Dermis blood vessel endothelial cell (primary cell): ENCODE measurements around the gene UBE2L6. TPM values are rescaled to one million over a fixed set of nuclear protein-coding genes. Genes with fewer than 3 reads are reported as not detected.
A peak's percentile ranks its signal among the peaks of the same experiment; 100 is the strongest.
"Not testable (repeated sequence)": the region's sequence is repeated elsewhere in the genome, so short reads cannot be mapped to it uniquely, and the experiment has no call there.

ENCODE experiments used
- DNase-seq: peaks from one replicate; pipeline ENCODE4 v3.0.0; 2010
- total RNA-seq: library from RNA; depleted of rRNA; stranded (reverse); fragments of >200 nt; gene quantifications from 2 replicates; pipeline ENCODE4 v1.2.3, GENCODE V29; 2014

UBE2L6 gene
- total RNA-seq, 1 donor from 2014 or later, result 41.5 TPM

DNA sequence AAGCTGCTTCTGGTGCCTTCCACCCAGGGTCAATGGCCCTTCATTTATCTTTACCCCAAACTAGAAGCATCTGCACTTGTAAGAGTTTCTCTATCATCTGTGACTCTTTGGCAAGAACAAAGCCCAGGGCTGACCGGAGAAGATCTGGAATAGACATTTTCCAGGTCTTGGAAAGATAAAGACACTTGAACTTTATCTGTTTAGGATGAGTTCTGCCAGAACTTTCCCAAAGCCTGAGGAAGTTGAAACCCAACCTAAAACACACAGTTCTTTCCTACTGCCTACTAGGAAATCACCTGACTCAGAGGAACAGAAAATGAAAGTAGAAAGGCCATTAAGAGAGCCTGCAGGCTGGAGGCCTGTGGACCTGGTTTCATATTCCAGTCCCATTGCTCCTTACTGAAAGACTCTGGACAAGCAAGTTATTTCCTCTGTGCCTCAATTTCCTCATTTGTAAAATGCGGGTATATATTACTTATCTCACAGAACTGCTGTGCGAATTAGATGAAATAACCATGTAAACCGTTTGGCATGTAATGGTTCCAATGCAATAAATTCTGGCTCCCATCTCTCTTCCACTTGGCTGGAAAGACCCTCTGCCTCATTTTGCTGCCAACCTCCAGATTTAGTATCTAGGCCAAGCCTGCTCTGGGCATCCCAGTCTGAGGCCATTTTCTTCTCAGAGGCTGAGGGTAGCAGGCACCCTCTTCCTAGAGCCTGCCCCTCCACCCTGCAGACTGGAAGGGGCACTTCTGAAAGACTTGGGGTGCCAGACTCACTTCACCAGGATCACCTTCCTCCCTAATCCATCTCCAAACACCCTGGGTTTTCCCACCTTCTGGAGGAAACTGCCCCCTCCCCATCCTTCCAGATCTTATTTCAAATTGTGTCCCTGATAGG lies 1.2 kb downstream of the UBE2L6 start:
- DNase-seq, result peak; percentile 62

DNA sequence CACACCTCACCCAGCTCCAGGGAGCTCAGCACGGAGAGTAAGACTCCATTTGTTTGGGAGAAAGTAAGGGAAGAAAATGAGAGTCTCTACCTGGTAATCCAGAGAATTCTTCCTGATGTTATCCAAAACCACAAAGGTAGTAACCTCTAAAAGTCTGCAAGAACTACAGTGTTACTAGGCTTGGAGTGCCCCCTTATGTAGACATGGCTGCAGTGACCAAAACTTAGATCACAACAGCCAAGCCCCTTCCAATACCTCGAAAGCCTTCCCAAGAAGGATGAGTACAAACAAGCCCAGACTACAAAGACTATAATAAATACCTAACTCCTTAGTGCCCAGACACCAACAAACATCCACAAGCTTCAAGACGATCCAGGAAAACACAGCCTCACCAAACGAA lies 4.9 kb downstream of the UBE2L6 start:
- DNase-seq, result no peak

- no peak for DNase-seq
Observed at GRCh38 chr11:57560146-57560545, 7.3 kb downstream of the UBE2L6 start.

DNA sequence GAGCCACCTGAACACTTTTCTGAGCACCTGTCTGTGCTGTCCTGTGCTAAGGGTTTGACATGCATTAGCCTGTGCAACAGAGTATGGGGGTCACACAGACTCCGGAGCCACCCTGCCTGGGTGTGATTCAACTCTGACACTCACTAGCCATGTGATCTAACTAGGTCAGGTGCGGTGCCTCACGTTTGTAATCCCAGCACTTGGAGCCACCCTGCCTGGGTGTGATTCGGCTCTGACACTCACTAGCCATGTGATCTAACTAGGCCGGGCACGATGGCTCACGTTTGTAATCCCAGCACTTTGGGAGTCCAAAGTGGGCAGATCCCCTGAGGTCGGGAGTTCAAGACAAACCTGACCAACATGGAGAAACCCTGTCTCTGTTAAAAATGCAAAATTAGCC lies 11.4 kb downstream of the UBE2L6 start:
- no peak for DNase-seq

- no peak for DNase-seq
Observed at GRCh38 chr11:57555393-57555792, 12.1 kb downstream of the UBE2L6 start.

- DNase-seq, result no peak
Observed at GRCh38 chr11:57552479-57552878, 15.0 kb downstream of the UBE2L6 start.

DNA sequence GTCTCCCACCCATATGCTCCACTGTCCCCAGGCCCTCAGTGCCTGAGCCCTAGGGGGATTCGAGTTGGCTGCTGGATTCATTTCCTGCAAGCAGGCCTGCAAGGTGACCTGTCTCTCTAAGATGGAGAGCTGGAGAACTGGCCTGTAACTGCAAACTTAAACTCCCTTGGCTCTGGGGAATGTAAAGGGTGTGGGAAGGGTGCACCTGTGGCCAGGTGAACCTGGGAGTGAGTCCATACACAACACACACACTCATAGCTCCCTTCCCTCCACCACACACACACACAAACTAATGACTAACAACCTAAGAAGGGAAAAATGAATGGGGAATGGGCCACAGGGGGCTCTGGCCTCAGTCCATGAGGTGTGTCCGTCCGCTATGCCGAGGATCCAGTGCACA lies 15.5 kb downstream of the UBE2L6 start:
- no peak for DNase-seq

DNA sequence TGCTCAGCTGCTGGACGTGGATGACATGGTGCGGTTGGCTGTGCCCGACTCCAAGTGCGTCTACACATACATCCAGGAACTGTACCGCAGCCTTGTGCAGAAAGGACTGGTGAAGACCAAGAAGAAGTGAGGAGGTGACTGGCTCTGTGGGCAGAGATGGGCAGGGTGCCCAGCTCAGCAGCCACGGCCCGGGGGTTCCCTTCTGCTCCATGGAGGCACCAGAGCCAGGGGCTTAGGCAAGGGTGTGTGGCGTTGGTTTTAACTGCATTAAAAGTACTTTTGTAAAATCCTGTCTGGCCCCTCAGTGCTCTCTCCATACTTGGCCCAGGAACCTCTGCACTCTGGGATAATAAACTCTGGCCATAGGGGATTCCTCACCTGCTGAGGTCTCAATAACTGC lies 17.5 kb downstream of the UBE2L6 start:
- DNase-seq, result no peak

DNA sequence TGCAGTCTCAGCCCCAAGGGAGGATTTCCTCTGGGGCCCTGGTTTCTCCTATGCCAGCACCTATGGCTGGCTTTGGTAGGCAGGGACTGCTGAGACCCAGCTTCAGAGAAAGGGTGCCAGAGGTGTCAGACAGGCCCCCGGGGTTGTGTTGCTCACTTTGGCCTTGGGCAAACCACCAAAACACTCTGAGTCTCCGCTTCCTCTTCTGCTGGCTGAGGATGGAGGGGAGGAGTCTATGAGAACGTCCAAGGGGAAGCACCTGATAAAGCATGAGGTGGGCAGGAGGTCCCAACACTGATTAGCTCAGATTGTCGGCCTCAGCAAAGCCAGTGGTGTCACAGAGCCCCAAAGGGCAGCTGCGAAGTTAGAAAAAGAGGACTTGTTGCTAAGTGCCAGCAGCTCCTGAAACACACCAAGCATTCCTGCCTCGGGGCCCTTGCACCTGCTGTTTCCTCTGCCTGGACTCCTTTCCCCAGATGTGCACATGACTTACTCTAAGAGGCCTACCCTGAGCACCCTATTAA lies 19.6 kb downstream of the UBE2L6 start:
- DNase-seq, result peak; percentile 63

DNA sequence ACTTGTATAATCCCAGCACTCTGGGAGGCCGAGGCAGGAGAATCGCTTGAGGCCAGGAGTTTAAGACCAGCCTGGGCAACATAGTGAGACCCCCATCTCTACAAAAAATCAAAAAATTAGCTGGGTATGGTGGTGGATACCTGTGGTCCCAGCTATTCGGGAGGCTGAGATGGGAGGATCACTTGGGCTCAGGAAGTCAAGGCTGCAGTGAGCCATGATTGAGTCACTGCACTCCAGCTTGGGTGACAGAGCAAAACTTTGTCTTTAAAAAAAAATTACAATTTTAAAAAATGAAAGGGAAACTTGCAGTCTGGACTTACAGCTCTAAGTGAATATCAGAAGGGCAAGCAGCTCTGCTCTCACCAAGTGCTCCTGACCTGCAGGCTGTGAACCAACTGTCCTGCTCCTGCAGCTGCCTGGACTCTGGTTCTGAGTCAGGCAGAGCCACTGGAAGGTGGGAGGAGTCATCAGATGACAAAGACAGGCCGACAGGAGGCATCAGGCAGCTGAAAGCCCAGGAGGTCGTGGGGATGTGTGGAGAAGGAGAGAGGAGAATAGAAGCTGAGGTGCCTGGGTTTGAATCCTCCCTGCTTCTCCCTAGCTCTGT lies 20.5 kb downstream of the UBE2L6 start:
- DNase-seq, result peak; percentile 50

- no peak for DNase-seq
Observed at GRCh38 chr11:57546451-57546850, 21.0 kb downstream of the UBE2L6 start.

- no peak for DNase-seq
Observed at GRCh38 chr11:57545883-57546282, 21.6 kb downstream of the UBE2L6 start.

GRCh38 chr11:57544566-57544965 lies 22.9 kb downstream of the UBE2L6 start:
- no peak for DNase-seq

DNA sequence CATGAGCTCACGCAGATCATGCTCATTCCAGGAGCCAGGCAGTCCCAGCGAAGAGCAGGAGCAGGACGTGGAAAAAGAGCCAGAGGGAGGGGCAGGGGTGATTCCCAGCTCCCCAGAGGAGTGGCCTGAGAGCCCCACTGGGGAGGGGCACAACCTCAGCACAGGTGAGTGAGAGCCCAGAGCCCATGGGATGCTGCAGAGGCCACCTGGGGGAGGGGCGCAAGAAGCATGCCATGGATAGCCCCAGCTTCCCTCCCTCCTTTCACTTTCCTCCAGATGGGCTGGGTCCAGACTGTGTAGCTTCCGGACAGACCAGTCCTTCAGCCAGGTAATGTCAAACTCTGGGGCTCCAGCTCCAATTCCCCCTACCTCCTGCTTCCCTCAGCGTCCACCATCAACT lies 23.9 kb downstream of the UBE2L6 start:
- DNase-seq, result no peak

DNA sequence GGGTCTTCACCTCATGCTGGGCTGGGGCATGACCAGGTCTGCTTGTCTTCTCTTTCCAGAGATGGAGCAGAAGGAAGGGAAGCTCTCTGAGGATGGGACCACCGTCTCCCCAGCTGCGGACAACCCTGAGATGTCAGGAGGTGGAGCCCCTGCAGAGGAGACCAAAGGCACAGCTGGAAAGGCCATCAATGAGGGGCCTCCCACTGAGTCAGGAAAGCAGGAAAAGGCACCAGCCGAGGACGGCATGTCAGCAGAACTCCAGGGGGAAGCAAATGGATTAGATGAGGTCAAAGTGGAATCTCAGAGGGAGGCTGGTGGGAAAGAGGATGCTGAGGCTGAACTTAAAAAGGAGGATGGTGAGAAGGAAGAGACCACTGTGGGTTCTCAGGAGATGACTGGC lies 24.9 kb downstream of the UBE2L6 start:
- DNase-seq, result no peak

DNA sequence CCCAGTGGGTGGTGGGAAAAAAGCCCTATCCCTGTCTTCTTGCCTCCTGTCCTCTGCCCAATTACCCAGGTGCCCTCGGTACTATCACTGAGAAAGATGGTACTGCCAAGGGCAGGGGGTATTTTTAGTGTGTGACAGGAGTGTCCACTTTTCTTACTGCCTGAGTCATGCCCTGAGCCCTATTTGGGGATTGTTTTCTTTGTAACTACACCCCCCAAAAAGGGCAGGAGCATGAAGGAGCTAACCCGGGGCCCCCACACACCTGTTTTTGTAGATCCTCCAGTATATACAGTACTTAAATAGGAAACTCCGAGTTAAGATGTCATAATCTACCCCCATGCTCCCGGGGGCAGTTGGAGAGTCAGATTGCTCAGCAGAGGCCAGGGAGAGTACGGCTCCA lies 26.3 kb downstream of the UBE2L6 start:
- DNase-seq, result no peak

DNA sequence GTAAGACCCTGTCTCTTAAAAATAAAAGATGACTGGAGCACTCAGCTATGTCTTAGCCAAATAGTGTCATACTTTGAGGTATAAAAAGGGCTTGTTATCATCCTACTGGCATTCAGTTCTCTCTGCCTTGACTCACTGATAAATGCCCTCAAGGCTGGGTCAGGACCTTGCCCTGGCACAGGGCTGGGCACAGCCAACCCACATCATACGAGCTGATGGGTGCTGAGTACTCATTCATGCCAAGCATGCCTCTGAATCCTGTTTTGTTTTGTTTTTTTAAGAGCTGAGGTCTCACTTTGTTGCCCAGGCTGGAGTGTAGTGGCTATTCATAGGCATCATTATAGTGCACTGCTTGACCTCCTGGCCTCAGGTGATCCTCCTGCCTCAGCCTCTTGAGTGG lies 28.1 kb downstream of the UBE2L6 start:
- DNase-seq, result no peak

DNA sequence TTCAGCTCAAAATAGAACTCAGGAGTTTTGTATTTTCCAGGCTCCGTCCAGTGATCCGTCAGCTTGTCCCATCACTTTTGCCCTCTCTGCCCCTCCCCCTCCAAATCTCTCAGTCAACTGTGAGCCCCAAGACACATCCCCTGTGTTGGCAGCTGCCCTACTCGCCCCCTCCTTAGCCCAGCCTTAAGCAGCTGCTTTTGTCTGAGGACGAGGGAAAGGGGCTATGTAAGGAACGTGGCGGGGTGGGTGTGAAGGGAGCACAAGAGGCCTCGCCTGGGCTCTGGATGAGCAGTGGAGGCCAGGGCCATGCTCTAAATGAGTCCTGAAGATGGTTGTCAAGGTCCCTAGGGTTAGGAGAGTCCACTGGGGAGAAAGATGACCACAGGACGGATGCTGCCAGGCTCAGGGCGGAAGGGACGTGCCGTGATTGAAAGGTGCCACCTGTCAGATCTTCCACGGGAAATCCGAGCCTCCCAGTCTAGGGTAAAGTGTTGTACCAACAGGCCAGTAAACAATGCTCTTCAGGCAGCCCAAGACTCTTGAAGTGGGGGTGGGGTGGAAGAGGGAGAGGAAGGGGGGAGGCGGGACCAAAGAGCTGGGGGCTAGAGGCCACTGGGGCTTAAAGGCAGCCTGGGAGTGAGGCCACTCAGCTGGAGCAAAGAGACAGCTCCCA lies 30.4 kb downstream of the UBE2L6 start, which contains the start of gene SMTNL1:
TSS of gene SMTNL1 (plus strand) at position 649 of the 673 bp plus-strand sequence. CDS start 5,048 bp downstream, outside the sequence.
- DNase-seq, result no peak

DNA sequence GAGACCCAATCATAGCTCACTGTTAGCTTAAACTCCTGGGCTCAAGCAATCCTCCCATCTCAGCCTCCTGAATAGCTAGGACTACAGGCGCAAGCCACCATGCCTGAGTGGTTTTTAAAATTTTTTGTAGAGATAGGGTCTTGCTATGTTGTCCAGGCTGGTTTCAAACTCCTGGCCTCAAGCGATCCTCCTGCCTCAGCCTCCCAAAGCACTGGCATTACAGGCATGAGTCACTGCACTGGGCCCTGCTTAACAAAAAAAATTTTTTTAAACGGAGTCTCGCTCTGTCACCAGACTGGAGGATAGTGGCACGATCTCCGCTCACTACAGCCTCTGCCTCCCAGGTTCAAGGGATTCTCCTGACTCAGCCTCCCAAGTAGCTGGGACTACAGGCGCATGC lies 33.0 kb downstream of the UBE2L6 start:
- not testable (repeated sequence) for DNase-seq

DNA sequence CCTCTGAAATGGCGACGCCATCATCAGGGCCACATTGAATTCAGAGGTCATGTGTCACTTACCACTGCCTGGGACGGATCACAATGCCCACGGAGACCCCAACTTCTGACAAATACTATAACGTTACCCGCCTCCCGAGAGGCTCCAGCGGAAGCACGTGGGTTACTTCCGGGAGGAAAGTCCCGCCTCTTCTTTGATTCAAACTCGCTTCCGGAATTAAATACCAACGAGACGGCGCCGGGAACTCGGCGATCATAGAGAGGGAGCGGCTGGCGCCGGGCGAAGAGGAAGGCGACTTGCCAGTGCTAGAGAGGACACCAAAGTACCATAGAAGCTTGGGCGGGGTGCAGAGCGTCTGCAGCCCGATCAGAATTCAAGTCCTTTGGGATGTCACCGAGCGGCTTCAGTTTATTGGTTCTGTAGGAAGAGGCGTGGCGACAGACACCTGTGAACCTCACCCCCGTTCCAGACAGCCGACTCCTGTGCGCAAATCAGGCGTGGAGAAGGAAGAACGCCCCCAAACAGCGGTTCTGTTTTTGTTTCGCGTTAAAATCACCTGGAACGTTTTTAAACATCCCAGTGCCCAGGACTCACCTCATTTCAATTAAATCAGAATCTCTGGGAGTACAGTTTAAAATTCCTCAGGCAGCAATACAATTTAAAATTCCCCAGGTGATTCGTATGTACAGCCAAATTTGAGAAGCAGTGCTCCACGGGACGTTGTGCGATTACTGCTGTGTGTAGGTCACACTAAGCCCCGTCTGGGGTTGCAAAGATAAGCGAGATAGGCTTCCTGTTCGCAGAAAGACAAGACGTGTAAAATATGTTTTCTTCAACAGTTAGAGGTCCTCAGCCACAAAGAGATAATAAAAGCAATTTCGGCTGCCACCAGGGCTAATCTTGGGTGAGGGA lies 36.6 kb downstream of the UBE2L6 start, which contains the start of gene TIMM10:
TSS of gene TIMM10 (minus strand) at position 159 of the 912 bp plus-strand sequence. CDS start 565 bp downstream, outside the sequence.
- peak; percentile 96 for DNase-seq

DNA sequence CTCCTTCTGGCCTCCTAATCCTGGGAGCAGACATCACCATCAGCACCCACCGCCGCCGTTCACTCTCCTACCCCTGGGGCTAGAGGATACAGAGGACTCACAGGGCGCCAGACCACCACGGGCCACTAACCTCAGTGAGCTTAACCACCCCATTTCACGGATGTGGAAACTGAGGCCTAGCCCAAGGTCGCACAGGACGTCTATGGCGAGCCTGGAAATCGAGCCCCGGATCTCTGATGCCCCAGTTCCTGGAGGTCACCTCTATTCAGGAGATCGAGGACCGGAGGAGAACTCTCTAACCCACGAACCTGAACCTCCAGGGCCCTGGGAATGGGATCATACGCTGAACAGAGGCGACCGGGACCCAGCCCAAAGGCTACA lies 37.3 kb downstream of the UBE2L6 start:
- no peak for DNase-seq

DNA sequence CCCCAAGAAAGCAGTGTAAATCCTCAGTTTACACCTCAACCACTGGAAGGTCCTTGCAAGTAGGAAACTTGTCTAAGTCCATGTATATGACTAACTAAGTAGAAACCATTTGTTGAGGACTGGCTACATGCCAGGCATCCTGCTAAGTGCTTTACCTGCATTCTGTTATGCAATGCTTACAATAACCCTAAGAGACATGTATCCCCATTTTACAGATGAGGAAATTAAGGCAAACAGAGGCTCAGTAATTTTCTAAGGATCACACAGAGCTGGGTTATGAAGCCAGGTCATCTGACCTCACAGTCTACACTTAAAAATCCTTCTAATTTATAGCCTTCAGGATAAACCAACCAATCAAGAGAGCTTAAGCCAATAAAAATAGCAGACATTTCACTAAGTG lies 38.5 kb downstream of the UBE2L6 start:
- no peak for DNase-seq
